ENCODE measurements around the gene SLC38A4. TPM values are rescaled to one million over a fixed set of nuclear protein-coding genes. Genes with fewer than 3 reads are reported as not detected.

The SLC38A4 gene
- total and polyA plus RNA-seq, 2 donors, result 2.1 to 8.8 TPM

- Histone ChIP-seq H3K36me3 (ENCODE audit: insufficient read depth) (no peaks in the 10 kb centered on the region), H3K4me1 (ENCODE audit: insufficient read depth) (no peaks in the 10 kb centered on the region), H3K4me3 (ENCODE audit: low read depth, low read length) (no peak overlapping the region), H3K27ac (ENCODE audit: low read depth) (no peak overlapping the region)
- 94% methylated on average over 1 of the region's 1 CpG for WGBS
- DNase-seq (ENCODE audit: extremely low spot score), result no peak
These were observed 46.7 kb downstream of the SLC38A4 start for GRCh38 chr12:46779063-46779462.

- Histone ChIP-seq H3K36me3 (ENCODE audit: insufficient read depth) (no peaks in the 10 kb centered on the region), H3K4me3 (ENCODE audit: low read depth, low read length) (no peak overlapping the region), H3K4me1 (ENCODE audit: insufficient read depth) (no peaks in the 10 kb centered on the region), H3K27ac (ENCODE audit: low read depth) (no peak overlapping the region)
- DNase-seq (ENCODE audit: extremely low spot score), result no peak
- WGBS, result 96% methylated on average over 5 of the region's 5 CpGs
These were observed 47.4 kb downstream of the SLC38A4 start for GRCh38 chr12:46778415-46778814.

GRCh38 chr12:46777587-46777986 lies 48.2 kb downstream of the SLC38A4 start:
- WGBS, result 66% methylated on average over 4 of the region's 4 CpGs
- Histone ChIP-seq H3K27ac (ENCODE audit: low read depth) (no peak overlapping the region), H3K4me3 (ENCODE audit: low read depth, low read length) (no peak overlapping the region), H3K4me1 (ENCODE audit: insufficient read depth) (no peaks in the 10 kb centered on the region), H3K36me3 (ENCODE audit: insufficient read depth) (no peaks in the 10 kb centered on the region)
- no peak for DNase-seq (ENCODE audit: extremely low spot score)

GRCh38 chr12:46775796-46776195 lies 50.0 kb downstream of the SLC38A4 start:
- Histone ChIP-seq H3K4me1 (ENCODE audit: insufficient read depth) (no peaks in the 10 kb centered on the region), H3K4me3 (ENCODE audit: low read depth, low read length) (no peak overlapping the region), H3K36me3 (ENCODE audit: insufficient read depth) (no peaks in the 10 kb centered on the region), H3K27ac (ENCODE audit: low read depth) (no peak overlapping the region)
- WGBS, result 94% methylated on average over 3 of the region's 3 CpGs
- DNase-seq (ENCODE audit: extremely low spot score), result no peak

GRCh38 chr12:46774322-46774633 lies 51.5 kb downstream of the SLC38A4 start:
- DNase-seq (ENCODE audit: extremely low spot score), result no peak
- H3K4me3 ChIP-seq (ENCODE audit: low read depth, low read length), result no peak overlapping the region
- H3K4me1 ChIP-seq (ENCODE audit: insufficient read depth), result no peaks in the 10 kb centered on the region
- H3K27ac ChIP-seq (ENCODE audit: low read depth), result no peak overlapping the region
- H3K36me3 ChIP-seq (ENCODE audit: insufficient read depth), result no peaks in the 10 kb centered on the region

- Histone ChIP-seq H3K27ac (ENCODE audit: low read depth) (no peak overlapping the region), H3K36me3 (ENCODE audit: insufficient read depth) (no peaks in the 10 kb centered on the region), H3K4me3 (ENCODE audit: low read depth, low read length) (no peak overlapping the region), H3K4me1 (ENCODE audit: insufficient read depth) (no peaks in the 10 kb centered on the region)
- DNase-seq (ENCODE audit: extremely low spot score), result no peak
- WGBS, result 45% methylated on average over 4 of the region's 4 CpGs
These were observed 52.0 kb downstream of the SLC38A4 start for GRCh38 chr12:46773586-46774321.

- 35% methylated on average over 1 of the region's 1 CpG for WGBS
- DNase-seq (ENCODE audit: extremely low spot score), result no peak
- H3K4me3 ChIP-seq (ENCODE audit: low read depth, low read length), result no peak overlapping the region
- no peak overlapping the region for H3K27ac ChIP-seq (ENCODE audit: low read depth)
- H3K36me3 ChIP-seq (ENCODE audit: insufficient read depth), result no peaks in the 10 kb centered on the region
- H3K4me1 ChIP-seq (ENCODE audit: insufficient read depth), result no peaks in the 10 kb centered on the region
These were observed 54.4 kb downstream of the SLC38A4 start for GRCh38 chr12:46771268-46771827.

- WGBS, result 45% methylated on average over 3 of the region's 3 CpGs
- Histone ChIP-seq H3K4me3 (ENCODE audit: low read depth, low read length) (no peak overlapping the region), H3K36me3 (ENCODE audit: insufficient read depth) (no peaks in the 10 kb centered on the region), H3K4me1 (ENCODE audit: insufficient read depth) (no peaks in the 10 kb centered on the region), H3K27ac (ENCODE audit: low read depth) (no peak overlapping the region)
- DNase-seq (ENCODE audit: extremely low spot score), result no peak
These were observed 55.2 kb downstream of the SLC38A4 start for GRCh38 chr12:46770501-46771183.

GRCh38 chr12:46764005-46764404 lies 61.8 kb downstream of the SLC38A4 start:
- WGBS, result 75% methylated on average over 3 of the region's 3 CpGs
- Histone ChIP-seq H3K36me3 (ENCODE audit: insufficient read depth) (no peaks in the 10 kb centered on the region), H3K4me3 (ENCODE audit: low read depth, low read length) (no peak overlapping the region), H3K4me1 (ENCODE audit: insufficient read depth) (no peaks in the 10 kb centered on the region), H3K27ac (ENCODE audit: low read depth) (no peak overlapping the region)
- no peak for DNase-seq (ENCODE audit: extremely low spot score)

- no peaks in the 10 kb centered on the region for H3K4me1 ChIP-seq (ENCODE audit: insufficient read depth)
- DNase-seq (ENCODE audit: extremely low spot score), result no peak
- H3K4me3 ChIP-seq (ENCODE audit: low read depth, low read length), result no peak overlapping the region
- no peak overlapping the region for H3K27ac ChIP-seq (ENCODE audit: low read depth)
- H3K36me3 ChIP-seq (ENCODE audit: insufficient read depth), result no peaks in the 10 kb centered on the region
These were observed 62.6 kb downstream of the SLC38A4 start for GRCh38 chr12:46763230-46763629.

- no peak overlapping the region for H3K27ac ChIP-seq (ENCODE audit: low read depth)
These were observed 71.2 kb downstream of the SLC38A4 start for GRCh38 chr12:46754550-46754949.

GRCh38 chr12:46752396-46752795 lies 73.4 kb downstream of the SLC38A4 start:
- no peak for DNase-seq (ENCODE audit: extremely low spot score)
- H3K4me3 ChIP-seq (ENCODE audit: low read depth, low read length), result no peak overlapping the region
- no peak overlapping the region for H3K27ac ChIP-seq (ENCODE audit: low read depth)
- H3K36me3 ChIP-seq (ENCODE audit: insufficient read depth), result no peaks in the 10 kb centered on the region
- H3K4me1 ChIP-seq (ENCODE audit: insufficient read depth), result no peaks in the 10 kb centered on the region
- WGBS, result 53% methylated on average over 2 of the region's 2 CpGs

More at GRCh38 chr12:46754550-46754949, 71.2 kb downstream of the SLC38A4 start:
- 39% methylated on average over 3 of the region's 3 CpGs for WGBS
- no peak for DNase-seq (ENCODE audit: extremely low spot score)
- Histone ChIP-seq H3K36me3 (ENCODE audit: insufficient read depth) (no peaks in the 10 kb centered on the region), H3K4me3 (ENCODE audit: low read depth, low read length) (no peak overlapping the region), H3K4me1 (ENCODE audit: insufficient read depth) (no peaks in the 10 kb centered on the region)

- H3K27ac ChIP-seq (ENCODE audit: low read depth), result no peak overlapping the region
- no peak overlapping the region for H3K4me3 ChIP-seq (ENCODE audit: low read depth, low read length)
- H3K36me3 ChIP-seq (ENCODE audit: insufficient read depth), result no peaks in the 10 kb centered on the region
- 60% methylated on average over 1 of the region's 1 CpG for WGBS
- DNase-seq (ENCODE audit: extremely low spot score), result no peak
- no peaks in the 10 kb centered on the region for H3K4me1 ChIP-seq (ENCODE audit: insufficient read depth)
These were observed 74.6 kb downstream of the SLC38A4 start for GRCh38 chr12:46751173-46751572.

GRCh38 chr12:46749322-46749721 lies 76.5 kb downstream of the SLC38A4 start:
- Histone ChIP-seq H3K36me3 (ENCODE audit: insufficient read depth) (no peaks in the 10 kb centered on the region), H3K4me1 (ENCODE audit: insufficient read depth) (no peaks in the 10 kb centered on the region), H3K4me3 (ENCODE audit: low read depth, low read length) (no peak overlapping the region), H3K27ac (ENCODE audit: low read depth) (no peak overlapping the region)
- 91% methylated on average over 4 of the region's 4 CpGs for WGBS
- no peak for DNase-seq (ENCODE audit: extremely low spot score)

Data from urinary bladder (tissue), 4 donors.